IMR-90 (cell line): ENCODE data around the gene CRIM1. TPM values are rescaled to one million over a fixed set of nuclear protein-coding genes. Genes with fewer than 3 reads are reported as not detected.

ENCODE experiments used
- ATAC-seq: fragments of 200-7000 bp; cut with Tn5 transposase; 2 replicates; pipeline ENCODE4 v1.9.1; 2020; ENCODE audit warnings: low read depth, mild to moderate bottlenecking, moderate library complexity
- BruUV-seq: library from RNA; stranded (reverse); fragments of 400-500 nt; replicated peaks from 2 replicates; lab custom pipeline; 2021; lab: Mats Ljungman, UMichigan
- CTCF ChIA-PET: fragments of 300-600 bp; formaldehyde crosslinking; extraction: SDS; loops from one replicate; lab custom pipeline; 2021; ENCODE audit warnings: antibody characterized with exemption; lab: Yijun Ruan, JAX
- POLR2A ChIA-PET: fragments of 300-600 bp; sonication (Branson Sonifier 250); formaldehyde crosslinking; loops from one replicate; lab custom pipeline; 2022; ENCODE audit warnings: antibody characterized with exemption; ENCODE audit not compliant: unreplicated experiment; lab: Charles Lee
- DNase-seq: peaks from one replicate; pipeline ENCODE4 v3.0.0; 2013
- H2AFZ ChIP-seq: replicated peaks from 2 replicates; pipeline ENCODE3; 2013; ENCODE audit warnings: low read length, mild to moderate bottlenecking; ENCODE audit not compliant: poor library complexity
- H2AK5ac ChIP-seq: 2 replicates; pipeline ENCODE4 v1.6.1; 2013; ENCODE audit warnings: low read depth, low read length, inconsistent platforms
- H2AK9ac ChIP-seq: replicated peaks from 2 replicates; pipeline ENCODE3; 2013; ENCODE audit warnings: mild to moderate bottlenecking, low read depth, low read length, moderate library complexity; ENCODE audit not compliant: poor library complexity
- H2BK120ac ChIP-seq: 2 replicates; pipeline ENCODE4 v1.6.1; 2013; ENCODE audit warnings: low read depth, low read length, inconsistent platforms
- H2BK15ac ChIP-seq: 3 replicates; pipeline ENCODE4 v1.6.1; 2013; ENCODE audit warnings: low read depth, low read length, inconsistent platforms
- H2BK20ac ChIP-seq: 2 replicates; pipeline ENCODE4 v1.6.1; 2013; ENCODE audit warnings: low read depth, mild to moderate bottlenecking, inconsistent platforms, low read length, moderate library complexity
- H2BK5ac ChIP-seq: 2 replicates; pipeline ENCODE4 v1.6.1; 2013; ENCODE audit warnings: mild to moderate bottlenecking, low read depth, low read length, inconsistent platforms; ENCODE audit not compliant: poor library complexity, severe bottlenecking
- H3K14ac ChIP-seq: replicated peaks from 2 replicates; pipeline ENCODE4 v1.6.1; 2013; ENCODE audit warnings: low read depth, low read length, inconsistent platforms
- H3K18ac ChIP-seq: 2 replicates; pipeline ENCODE4 v1.6.1; 2013; ENCODE audit warnings: low read depth, low read length, control low read depth
- H3K23ac ChIP-seq: 2 replicates; pipeline ENCODE4 v1.6.1; 2013; ENCODE audit warnings: low read depth, low read length, inconsistent platforms
- H3K27ac ChIP-seq: 2 replicates; pipeline ENCODE4 v1.5.1; 2013; ENCODE audit warnings: mild to moderate bottlenecking, control low read depth, low read length; ENCODE audit not compliant: insufficient read depth
- H3K27me3 ChIP-seq: 2 replicates; pipeline ENCODE4 v1.6.1; 2013; ENCODE audit warnings: low read length; ENCODE audit not compliant: control insufficient read depth, insufficient read depth
- H3K36me3 ChIP-seq: 2 replicates; pipeline ENCODE4 v1.6.1; 2013; ENCODE audit warnings: low read length, mixed read lengths; ENCODE audit not compliant: control insufficient read depth, insufficient read depth
- H3K4ac ChIP-seq: 2 replicates; pipeline ENCODE4 v1.6.1; 2013; ENCODE audit warnings: low read depth, low read length, inconsistent platforms
- H3K4me1 ChIP-seq: 2 replicates; pipeline ENCODE4 v1.6.1; 2013; ENCODE audit warnings: low read length, mixed read lengths; ENCODE audit not compliant: control insufficient read depth, insufficient read depth
- H3K4me2 ChIP-seq: 2 replicates; pipeline ENCODE4 v1.6.1; 2013; ENCODE audit warnings: low read depth, mild to moderate bottlenecking, control low read depth, low read length, moderate library complexity
- H3K4me3 ChIP-seq: 2 replicates; pipeline ENCODE4 v1.5.1; 2013; ENCODE audit warnings: low read depth, mild to moderate bottlenecking, control low read depth, low read length, moderate library complexity; ENCODE audit not compliant: insufficient read depth
- H3K56ac ChIP-seq: 2 replicates; pipeline ENCODE4 v1.6.1; 2013; ENCODE audit warnings: low read length, inconsistent platforms; ENCODE audit not compliant: insufficient read depth; ENCODE audit errors: extremely low read depth
- H3K79me1 ChIP-seq, 2 experiments: 2 replicates each; pipeline ENCODE4 v1.6.1; 2013; ENCODE audit warnings: low read length in 2 of 2, inconsistent platforms in 1 of 2, low read depth in 1 of 2
- H3K9ac ChIP-seq: 2 replicates; pipeline ENCODE4 v1.6.1; 2013; ENCODE audit warnings: low read depth, low read length, control low read depth
- H3K9me1 ChIP-seq: 2 replicates; pipeline ENCODE4 v1.6.1; 2013; ENCODE audit warnings: low read length, inconsistent platforms; ENCODE audit not compliant: insufficient read depth
- H3K9me3 ChIP-seq: 2 replicates; pipeline ENCODE4 v1.6.1; 2013; ENCODE audit warnings: low read length; ENCODE audit not compliant: control insufficient read depth, insufficient read depth
- H4K20me1 ChIP-seq: 2 replicates; pipeline ENCODE4 v1.6.1; 2013; ENCODE audit warnings: low read length, inconsistent platforms; ENCODE audit not compliant: insufficient read depth
- H4K5ac ChIP-seq: 2 replicates; pipeline ENCODE4 v1.6.1; 2013; ENCODE audit warnings: mild to moderate bottlenecking, low read depth, low read length, control low read depth
- H4K8ac ChIP-seq, 2 experiments: 2 replicates each; pipeline ENCODE4 v1.6.1; 2013; ENCODE audit warnings: low read depth in 2 of 2, low read length in 2 of 2, control low read depth in 1 of 2, inconsistent platforms in 1 of 2
- H4K91ac ChIP-seq: 2 replicates; pipeline ENCODE4 v1.6.1; 2013; ENCODE audit warnings: low read depth, low read length, inconsistent platforms; ENCODE audit not compliant: insufficient read depth
- BHLHE40 ChIP-seq: fragments of 150-350 bp; IDR thresholded peaks from 2 replicates; pipeline ENCODE4 v1.6.1; 2016; ENCODE audit warnings: mild to moderate bottlenecking, low read depth, low read length
- CEBPB ChIP-seq: IDR thresholded peaks from 2 replicates; pipeline ENCODE4 v1.6.1; 2012; ENCODE audit warnings: low read depth, low read length, improper control_type of control experiment
- CHD1 ChIP-seq: IDR thresholded peaks from 2 replicates; pipeline ENCODE4 v1.6.1; 2012; ENCODE audit warnings: low read depth, low read length, improper control_type of control experiment
- CTCF ChIP-seq: conservative IDR thresholded peaks from 2 replicates; pipeline ENCODE4 v1.5.1; 2012; ENCODE audit warnings: mild to moderate bottlenecking, low read depth, low read length, improper control_type of control experiment
- ELK1 ChIP-seq: fragments of 150-350 bp; IDR thresholded peaks from 2 replicates; pipeline ENCODE4 v1.6.1; 2016; ENCODE audit warnings: low read depth, mild to moderate bottlenecking, low read length, moderate library complexity, borderline replicate concordance
- FOS ChIP-seq: fragments of 150-350 bp; IDR thresholded peaks from 2 replicates; pipeline ENCODE4 v1.6.1; 2016; ENCODE audit warnings: low read depth, low read length
- MAFK ChIP-seq: IDR thresholded peaks from 2 replicates; pipeline ENCODE4 v1.6.1; 2012; ENCODE audit warnings: low read depth, low read length, improper control_type of control experiment
- MAZ ChIP-seq: IDR thresholded peaks from 2 replicates; pipeline ENCODE4 v1.6.1; 2012; ENCODE audit warnings: low read depth, mild to moderate bottlenecking, low read length, improper control_type of control experiment, moderate library complexity, borderline replicate concordance
- MXI1 ChIP-seq: IDR thresholded peaks from 2 replicates; pipeline ENCODE4 v1.6.1; 2012; ENCODE audit warnings: low read depth, mild to moderate bottlenecking, low read length, moderate library complexity, borderline replicate concordance
- NFE2L2 ChIP-seq: fragments of 150-350 bp; IDR thresholded peaks from 2 replicates; pipeline ENCODE4 v1.6.1; 2016; ENCODE audit warnings: low read depth, mild to moderate bottlenecking, low read length
- POLR2A ChIP-seq: IDR thresholded peaks from 2 replicates; pipeline ENCODE4 v1.6.1; 2012; ENCODE audit warnings: mild to moderate bottlenecking, low read depth, low read length
- RAD21 ChIP-seq: IDR thresholded peaks from 2 replicates; pipeline ENCODE4 v1.6.1; 2012; ENCODE audit warnings: low read length, improper control_type of control experiment
- RCOR1 ChIP-seq: IDR thresholded peaks from 2 replicates; pipeline ENCODE4 v1.6.1; 2012; ENCODE audit warnings: mild to moderate bottlenecking, low read length, improper control_type of control experiment; ENCODE audit not compliant: insufficient replicate concordance
- RFX5 ChIP-seq: IDR thresholded peaks from 2 replicates; pipeline ENCODE4 v1.8.0; 2012; ENCODE audit warnings: low read depth, mild to moderate bottlenecking, low read length, moderate library complexity
- SMC3 ChIP-seq: fragments of 150-350 bp; IDR thresholded peaks from 2 replicates; pipeline ENCODE4 v1.6.1; 2016; ENCODE audit warnings: low read depth, mild to moderate bottlenecking, antibody characterized with exemption, low read length, moderate library complexity
- USF2 ChIP-seq: fragments of 150-350 bp; IDR thresholded peaks from 2 replicates; pipeline ENCODE4 v1.6.1; 2017; ENCODE audit warnings: mild to moderate bottlenecking, antibody characterized with exemption, low read length, low read depth
- WGBS, 2 experiments: methylation state at CpG; one replicate each; pipeline versions ENCODE4 v1.1.5 to v1.1.7; 2013; ENCODE audit warnings: missing lambda C conversion rate in 2 of 2; ENCODE audit not compliant: insufficient read length in 1 of 2; ENCODE audit errors: extremely low coverage in 2 of 2; 5-methylcytosine and 5-hydroxymethylcytosine counted together
- dilution Hi-C: fragments of 300-500 bp; cut with HindIII; formaldehyde crosslinking; loops from one replicate; pipeline ENCODE4 v1.14.3; 2018; ENCODE audit warnings: low sequenced_read_pairs; ENCODE audit not compliant: unreplicated experiment
- in situ Hi-C: fragments of 300-500 bp; cut with MboI; formaldehyde crosslinking; loops from 3 replicates; pipeline ENCODE4 v1.14.3; 2019; ENCODE audit warnings: low sequenced_read_pairs, inconsistent platforms, mixed read lengths
- intact Hi-C: fragments of 100-400 bp; cut with micrococcal nuclease; formaldehyde crosslinking; loops from 2 replicates; pipeline ENCODE4 v1.10.0; 2022
- polyA plus RNA-seq, 3 experiments: library from polyadenylated mRNA; depleted of rRNA; stranded (reverse); fragments of >200 nt; gene quantifications; 2 replicates each; pipeline ENCODE4 v1.2.3, GENCODE V29; 2012; ENCODE audit warnings: low replicate concordance in 1 of 3
- total RNA-seq: library from RNA; depleted of rRNA; stranded (reverse); fragments of >200 nt; gene quantifications from 2 replicates; pipeline ENCODE4 v1.2.3, GENCODE V29; 2012

The CRIM1 gene
- total and polyA plus RNA-seq, 2 of the 4 experiments (the other 2 are of a cell fraction): 285 to 490 TPM

- Histone ChIP-seq H3K79me1 (peaks cover 42 to 55% of the 10 kb centered on the region in 2 experiments), H3K4me3 (no peak overlapping the region), H4K8ac (peak overlapping the region; percentile 80 to 91), H3K4me2 (peak overlapping the region; percentile 9; the same call in 1 of the 2 replicates), H3K4me1 (peaks cover 38% of the 10 kb centered on the region), H2BK5ac (peak overlapping the region; percentile 99), H3K14ac (peak overlapping the region; percentile 81), H3K56ac (peak overlapping the region; percentile 76), H3K9me3 (no peaks in the 10 kb centered on the region), H2BK15ac (peak overlapping the region; percentile 88), H2AK9ac (no peak overlapping the region), H4K5ac (peak overlapping the region; percentile 91), H3K4ac (peak overlapping the region; percentile 96), H2AK5ac (peak overlapping the region; percentile 91), H3K9ac (peak overlapping the region; percentile 27; the same call in 1 of the 2 replicates), H2BK120ac (peak overlapping the region; percentile 93), H3K36me3 (peaks cover 16% of the 10 kb centered on the region), H3K27me3 (no peaks in the 10 kb centered on the region), H3K23ac (peak overlapping the region; percentile 82), H2AFZ (no peak overlapping the region), H3K27ac (peak overlapping the region; percentile 73), H4K20me1 (no peaks in the 10 kb centered on the region), H3K18ac (peak overlapping the region; percentile 92), H3K9me1 (peaks cover 38% of the 10 kb centered on the region), H4K91ac (peak overlapping the region; percentile 93), H2BK20ac (peak overlapping the region; percentile 97)
- peak; percentile 32; the same call in 1 of the 2 replicates for TF ChIP-seq POLR2A
- TF ChIP-seq FOS: peak; percentile 55
- no peak for TF ChIP-seq RFX5
- 0 out of 2 replicates have a peak, but pooled peaks have one; percentile 17 for TF ChIP-seq BHLHE40
- no peak for TF ChIP-seq MAFK
- no peak for TF ChIP-seq RCOR1
- TF ChIP-seq CTCF: no peak
- TF ChIP-seq CHD1: no peak
- no peak for TF ChIP-seq SMC3
- no peak for TF ChIP-seq MAZ
- TF ChIP-seq NFE2L2: no peak
- no peak for TF ChIP-seq MXI1
- no peak for TF ChIP-seq ELK1
- no peak for TF ChIP-seq RAD21
- no peak for TF ChIP-seq USF2
- TF ChIP-seq CEBPB: no peak
- in situ Hi-C loops: no loop called here
- intact Hi-C loops: loop anchor here (5.0 kb wide), 1 partner anchor 117 kb away; no protein-coding TSS in a partner anchor
- dilution Hi-C loops: no loop called here
- CTCF ChIA-PET: interaction anchor here (1.0 kb wide), 1 partner anchor 29 kb away, joined by 3 read pairs; no protein-coding TSS in a partner anchor
- ATAC-seq (peak; percentile 16; the same call in 1 of the 2 replicates), DNase-seq (peak; percentile 78)
- POLR2A ChIA-PET: no interaction called here
- no TSS peak for BruUV-seq
- WGBS, 2 experiments: no CpG with 5 or more reads among the region's 5 CpGs
These were observed 133.7 kb downstream of the CRIM1 start for GRCh38 chr2:36489281-36489680.
